Activated naive CD4-positive, alpha-beta T cell treated with anti-CD3 and anti-CD28 coated beads, Interleukin-2, amount 50 U/mL, for 16 hours (primary cell): ENCODE results near the gene HM13.
"Not testable (repeated sequence)": the region's sequence is repeated elsewhere in the genome, so short reads cannot be mapped to it uniquely, and the experiment has no call there.

ENCODE experiments used
- DNase-seq: peaks from one replicate; pipeline ENCODE4 v3.0.0-alpha.2; 2020

HM13 gene

GRCh38 chr20:31594002-31594557, 79.8 kb downstream of the HM13 start:
- DNase-seq = no peak

- DNase-seq = no peak
Measured at GRCh38 chr20:31594558-31595379, 80.5 kb downstream of the HM13 start.

GRCh38 chr20:31595380-31595653, 81.1 kb downstream of the HM13 start:
- DNase-seq = no peak

GRCh38 chr20:31595654-31596411, 81.6 kb downstream of the HM13 start:
- no peak for DNase-seq

DNA sequence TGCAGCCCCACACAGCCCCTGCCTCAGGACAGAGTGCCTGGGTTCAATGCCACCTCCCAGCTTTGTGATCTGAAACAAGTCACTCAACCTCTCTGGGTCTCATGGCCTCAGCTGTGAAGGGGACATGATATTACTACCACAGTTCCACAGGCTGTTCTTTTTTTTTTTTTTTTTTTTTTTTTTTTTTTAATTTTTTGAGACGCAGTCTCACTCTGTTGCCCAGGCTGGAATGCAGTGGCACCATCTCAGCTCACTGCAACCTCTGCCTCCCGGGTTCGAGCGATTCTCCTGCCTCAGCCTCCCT, 82.1 kb downstream of the HM13 start:
- not testable (repeated sequence) for DNase-seq

GRCh38 chr20:31596831-31597480, 82.7 kb downstream of the HM13 start:
- DNase-seq = no peak

DNA sequence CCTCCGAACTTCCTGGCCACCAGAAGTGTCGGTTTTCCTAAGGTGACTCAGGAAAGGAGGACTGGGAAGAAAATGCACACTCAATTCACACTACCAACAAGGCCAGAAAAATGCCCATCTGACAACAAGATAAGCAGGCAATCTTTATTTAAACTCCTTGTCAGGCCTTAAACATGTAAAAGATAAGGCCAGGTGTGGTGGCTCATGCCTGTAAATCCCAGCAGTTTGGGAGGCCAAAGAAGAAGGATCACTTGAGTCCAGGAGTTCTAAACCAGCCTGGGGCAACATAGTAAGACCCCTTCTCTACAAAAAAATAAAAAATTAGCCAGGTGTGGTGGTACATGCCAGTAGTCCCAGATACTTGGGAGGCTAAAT, 83.2 kb downstream of the HM13 start:
- DNase-seq = no peak

DNA sequence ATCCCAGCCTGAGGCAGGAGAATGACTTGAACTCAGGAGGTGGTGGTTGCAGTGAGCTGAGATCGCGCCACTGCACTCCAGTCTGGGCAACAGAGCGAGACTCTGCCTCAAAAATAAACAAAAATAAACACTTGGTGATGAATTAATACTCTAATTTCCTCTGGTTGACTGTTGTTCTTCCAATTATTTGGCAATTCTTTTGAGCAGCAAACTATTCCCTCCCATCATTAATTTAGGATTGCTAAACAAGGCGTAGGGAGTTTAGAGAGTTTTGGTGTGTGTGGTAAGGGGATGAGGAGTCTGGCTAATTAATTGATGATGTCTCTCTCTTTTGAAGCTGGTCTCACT, 88.2 kb downstream of the HM13 start:
- no peak for DNase-seq

GRCh38 chr20:31602779-31603441, 88.7 kb downstream of the HM13 start:
- DNase-seq = no peak

GRCh38 chr20:31603822-31604566, 89.8 kb downstream of the HM13 start:
- peak; percentile 51 for DNase-seq

- no peak for DNase-seq
Measured at GRCh38 chr20:31604567-31605030, 90.4 kb downstream of the HM13 start.

GRCh38 chr20:31605031-31605901, 91.0 kb downstream of the HM13 start, which contains the start of gene ID1:
ID1 (plus strand) TSS chr20:31605289; CDS start chr20:31605388, 99 bp downstream.
- DNase-seq = peak; percentile 93

DNA sequence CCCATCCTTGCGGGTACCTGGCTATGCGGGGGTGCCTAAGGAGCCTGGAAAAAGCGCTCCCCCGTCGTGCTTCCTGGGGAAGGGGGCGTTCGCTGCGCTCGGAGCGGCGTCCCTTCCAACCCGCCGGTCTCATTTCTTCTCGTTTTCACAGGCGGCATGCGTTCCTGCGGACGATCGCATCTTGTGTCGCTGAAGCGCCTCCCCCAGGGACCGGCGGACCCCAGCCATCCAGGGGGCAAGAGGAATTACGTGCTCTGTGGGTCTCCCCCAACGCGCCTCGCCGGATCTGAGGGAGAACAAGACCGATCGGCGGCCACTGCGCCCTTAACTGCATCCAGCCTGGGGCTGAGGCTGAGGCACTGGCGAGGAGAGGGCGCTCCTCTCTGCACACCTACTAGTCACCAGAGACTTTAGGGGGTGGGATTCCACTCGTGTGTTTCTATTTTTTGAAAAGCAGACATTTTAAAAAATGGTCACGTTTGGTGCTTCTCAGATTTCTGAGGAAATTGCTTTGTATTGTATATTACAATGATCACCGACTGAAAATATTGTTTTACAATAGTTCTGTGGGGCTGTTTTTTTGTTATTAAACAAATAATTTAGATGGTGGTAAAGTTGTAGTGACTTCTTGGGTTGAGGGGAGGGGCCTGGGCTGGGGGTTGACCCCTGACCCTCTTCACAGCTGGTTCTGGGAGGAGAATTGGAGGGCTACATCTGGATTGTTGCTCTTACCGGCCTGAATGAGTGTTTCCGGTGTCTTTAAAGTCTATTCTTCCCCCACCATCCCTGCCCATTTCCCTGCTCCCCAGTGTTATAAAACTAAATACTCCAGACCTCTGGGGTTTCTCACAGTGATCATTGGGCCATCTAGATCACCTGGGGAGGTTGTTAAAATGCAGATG, 91.9 kb downstream of the HM13 start:
- DNase-seq = peak; percentile 13

GRCh38 chr20:31606804-31607639, 92.8 kb downstream of the HM13 start:
- DNase-seq = no peak

DNA sequence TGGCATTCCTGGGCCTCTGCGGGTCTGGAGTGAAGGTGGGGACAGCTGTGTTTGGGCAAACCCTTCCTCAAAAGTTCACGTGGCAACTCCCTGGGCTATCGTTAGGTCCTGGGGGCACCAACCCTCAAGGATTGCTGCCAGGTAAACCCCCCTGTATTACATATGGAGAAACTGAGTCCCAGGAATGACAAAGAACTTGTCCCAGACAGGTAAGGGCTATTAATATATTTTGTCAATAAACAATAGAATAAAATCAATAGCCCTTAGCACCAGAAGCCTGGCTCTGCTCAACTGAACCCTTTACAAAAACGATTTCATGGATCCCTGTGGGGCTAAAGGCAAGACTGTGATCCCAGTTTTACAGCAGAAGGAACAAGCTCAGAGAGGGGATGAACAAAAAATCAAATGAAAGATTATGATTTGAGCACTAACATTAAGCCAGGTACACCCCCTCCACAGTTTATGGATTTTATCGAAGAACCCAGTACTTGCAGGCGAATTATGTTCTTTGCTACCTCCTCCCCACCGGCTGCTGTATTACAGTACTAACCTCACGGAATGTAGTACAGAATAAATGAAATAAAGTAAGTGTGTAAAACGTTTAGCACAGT, 93.5 kb downstream of the HM13 start:
- DNase-seq = no peak

DNA sequence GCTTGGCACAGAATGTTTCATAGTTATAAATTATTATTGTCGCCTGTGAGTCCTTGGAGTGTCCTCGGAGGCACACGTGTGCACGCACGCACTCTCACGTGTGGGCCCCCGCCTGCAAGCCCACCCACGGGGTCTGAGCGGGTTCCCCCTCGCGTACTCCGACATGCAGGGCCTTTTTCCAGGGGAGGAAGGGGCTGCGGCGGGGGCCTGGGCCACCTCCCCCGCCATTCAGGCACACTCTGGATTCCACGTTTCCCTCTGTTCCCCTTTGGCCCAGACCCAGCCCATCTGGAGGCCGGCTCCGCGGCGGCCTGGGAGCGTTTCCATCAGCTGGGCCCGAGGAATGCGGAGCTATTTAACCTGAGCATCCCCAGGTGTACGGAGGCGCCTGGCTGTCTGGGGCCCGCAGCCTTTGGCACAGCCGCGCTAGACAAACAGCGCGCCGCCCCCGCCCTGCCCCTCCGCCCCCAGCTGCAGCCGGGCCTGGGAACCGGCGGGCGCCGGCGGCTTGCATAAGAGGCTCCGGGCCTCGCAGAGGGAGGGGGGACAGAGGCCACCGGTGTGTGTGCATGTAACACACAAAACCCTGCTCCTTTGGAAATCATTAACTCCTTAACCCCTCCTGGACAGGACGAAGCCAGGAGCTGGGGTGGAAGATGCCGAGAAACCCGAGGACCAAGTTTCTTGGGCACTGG, 94.2 kb downstream of the HM13 start:
- DNase-seq = no peak

DNA sequence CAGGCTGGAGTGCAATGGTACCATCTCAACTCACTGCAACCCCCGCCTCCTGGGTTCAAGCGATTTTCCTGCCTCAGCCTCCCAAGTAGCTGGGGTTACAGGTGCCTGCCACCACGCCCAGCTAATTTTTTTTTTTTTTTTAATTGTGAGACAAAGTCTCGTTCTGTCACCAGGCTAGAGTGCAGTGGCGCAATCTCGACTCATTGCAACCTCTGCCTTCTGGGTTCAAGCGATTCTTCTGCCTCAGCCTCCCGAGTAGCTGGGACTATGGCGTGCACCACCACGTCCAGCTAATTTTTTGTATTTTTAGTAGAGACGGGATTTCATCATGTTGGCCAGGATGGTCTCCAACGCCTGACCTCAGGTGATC, 98.0 kb downstream of the HM13 start:
- not testable (repeated sequence) for DNase-seq

GRCh38 chr20:31615416-31615815, 101.2 kb downstream of the HM13 start:
- no peak for DNase-seq
